Adrenal gland (tissue), 19 donors: ENCODE results near the gene RNF126. TPM values are rescaled to one million over a fixed set of nuclear protein-coding genes. Genes with fewer than 3 reads are reported as not detected.

Experiments used
- DNase-seq, 7 donors: peaks; one replicate each; pipeline ENCODE4 v3.0.0-alpha.2; 2019 to 2020
- H3K27ac ChIP-seq, 5 donors: fragments of 200-600 bp; sonication (generic) in 4 of 5; 1 replicate in 3 of 5; 2 replicates in 2 of 5; pipeline versions ENCODE4 v1.5.1 to v1.8.0; 2016 to 2020; ENCODE audit warnings: mild to moderate bottlenecking in 1 of 5
- H3K27me3 ChIP-seq: fragments of 200-600 bp; 2 replicates; pipeline ENCODE4 v1.8.0; 2021
- H3K36me3 ChIP-seq, 2 donors: fragments of 200-600 bp; replicated peaks in 1 of 2; 1 replicate in 1 of 2; 2 replicates in 1 of 2; pipeline versions ENCODE4 v1.5.1 to v1.8.0; 2018 to 2022
- H3K4me1 ChIP-seq, 2 donors: fragments of 200-600 bp; replicated peaks in 1 of 2; 1 replicate in 1 of 2; 2 replicates in 1 of 2; pipeline versions ENCODE4 v1.5.1 to v1.8.0; 2018 to 2021
- H3K4me3 ChIP-seq, 4 donors: fragments of 200-600 bp; sonication (generic) in 3 of 4; one replicate each; pipeline ENCODE4 v1.5.1; 2016 to 2018
- H3K9me3 ChIP-seq, 3 donors: fragments of 200-600 bp; sonication (generic) in 1 of 3; replicated peaks in 1 of 3; 1 replicate in 2 of 3; 2 replicates in 1 of 3; pipeline versions ENCODE4 v1.5.1 to v1.8.0; 2016 to 2021
- CTCF ChIP-seq, 6 experiments: fragments of 450-650 bp in 4 of 6; fragments of 200-600 bp in 2 of 6; sonication (generic) in 1 of 6; IDR thresholded peaks; 1 replicate in 5 of 6; 2 replicates in 1 of 6; pipeline versions ENCODE4 v1.5.1 to v1.8.0; 2016 to 2021; ENCODE audit warnings: antibody characterized with exemption in 6 of 6, mild to moderate bottlenecking in 2 of 6, moderate library complexity in 1 of 6
- POLR2A ChIP-seq, 2 donors: fragments of 450-650 bp; IDR thresholded peaks; one replicate each; pipeline ENCODE4 v1.6.1; 2017; ENCODE audit warnings: antibody characterized with exemption in 2 of 2, mild to moderate bottlenecking in 2 of 2, moderate library complexity in 1 of 2
- WGBS, 4 donors: extraction: QIAGEN DNeasy Blood & Tissue Kit in 2 of 4; methylation state at CpG; one replicate each; pipeline versions ENCODE4 v1.1.5 to v1.1.7; 2013 to 2017; 5-methylcytosine and 5-hydroxymethylcytosine counted together
- intact Hi-C, 2 donors: fragments of 100-400 bp; cut with DNase I; formaldehyde crosslinking; loops; one replicate each; pipeline versions ENCODE4 v1.14.1 to v1.15.0; 2022 to 2023
- long read RNA-seq, 10 donors: library from polyadenylated mRNA in 3 of 10; unstranded in 2 of 10; stranded (forward) in 1 of 10; transcript quantifications; one replicate each; pipeline ENCODE4 v2.0.0 and lab custom pipeline, GENCODE V29; 2021 to 2026
- polyA plus RNA-seq, 3 donors: library from polyadenylated mRNA; stranded (reverse); fragments of 200-250 nt in 2 of 3; fragments of 350-450 nt in 1 of 3; fragmentation: Illumina TruSeq in 1 of 3; extraction: RNeasy Lipid Tissue Mini Kit (QIAGEN cat#74804) in 1 of 3; gene quantifications; one replicate each; pipeline ENCODE4 v1.2.3, GENCODE V29; 2013 to 2014
- total RNA-seq, 9 donors: library from RNA; depleted of rRNA in 4 of 9; stranded (reverse); fragments of >200 nt in 4 of 9; fragments of 120-200 nt in 1 of 9; fragmentation: NEBNext Ultra II Directional in 1 of 9; extraction: Animal tissue kit (Norgen Biotek cat#: 25700) in 1 of 9; gene quantifications; one replicate each; pipeline versions ENCODE4 v1.1.0 to v1.2.4, GENCODE V29; 2013 to 2023
- donor health status: healthy with polysubstance abuse.
- donor health status: Bipolar disorder and iron deficiency.
- donor health status: DM: yes; HTN: yes; CAD: no.
- donor health status: DM: no; HTN: no; CAD: no.
- donor health status: DM: no; HTN: no; CAD: no.
- donor health status: DM: yes; HTN: yes; CAD: no.

The RNF126 gene
- total RNA-seq = 10 to 100 TPM; 18.2 to 76.4 (median 35.8) TPM
- polyA plus RNA-seq = 10 to 100 TPM in 2 of 3 donors, 1 to 10 TPM in 1; 9.3 to 53.5 (median 51.6) TPM
- long read RNA-seq, donor 1, transcript RNF126-201 (9 exons, 1,694 nt) = major isoform, 14 of 18 reads
- long read RNA-seq, donor 1, partial matches to known transcripts = 0 of 18 reads
- long read RNA-seq, donor 1, other reads (novel, unspliced or antisense) = 0 of 18 reads
- long read RNA-seq, donor 2, transcript RNF126-201 (9 exons, 1,694 nt) = major isoform, 9 of 10 reads
- long read RNA-seq, donor 2, partial matches to known transcripts = 0 of 10 reads
- long read RNA-seq, donor 2, other reads (novel, unspliced or antisense) = 0 of 10 reads
- long read RNA-seq, donor 3, transcript RNF126-201 (9 exons, 1,694 nt) = major isoform, 9 of 11 reads
- long read RNA-seq, donor 3, partial matches to known transcripts = 0 of 11 reads
- long read RNA-seq, donor 3, other reads (novel, unspliced or antisense) = 0 of 11 reads
- long read RNA-seq, donor 4, partial matches to known transcripts = 0 of 7 reads
- long read RNA-seq, donor 4, other reads (novel, unspliced or antisense) = 3 of 7 reads
- long read RNA-seq, donor 5, transcript RNF126-203 (9 exons, 963 nt) = minor isoform, 5 of 99 reads
- long read RNA-seq, donor 5, transcript RNF126-201 (9 exons, 1,694 nt) = major isoform, 71 of 99 reads
- long read RNA-seq, donor 5, partial matches to known transcripts = 4 of 99 reads
- long read RNA-seq, donor 5, other reads (novel, unspliced or antisense) = 15 of 99 reads
- long read RNA-seq, donor 6, partial matches to known transcripts = 2 of 6 reads
- long read RNA-seq, donor 6, other reads (novel, unspliced or antisense) = 0 of 6 reads
- long read RNA-seq, donor 7, transcript RNF126-201 (9 exons, 1,694 nt) = major isoform, 12 of 13 reads
- long read RNA-seq, donor 7, partial matches to known transcripts = 0 of 13 reads
- long read RNA-seq, donor 7, other reads (novel, unspliced or antisense) = 0 of 13 reads
- long read RNA-seq, donor 8, transcript RNF126-201 (9 exons, 1,694 nt) = major isoform, 20 of 23 reads
- long read RNA-seq, donor 8, partial matches to known transcripts = 0 of 23 reads
- long read RNA-seq, donor 8, other reads (novel, unspliced or antisense) = 0 of 23 reads
- long read RNA-seq, donor 9, transcript RNF126-201 (9 exons, 1,694 nt) = major isoform, 5 of 7 reads
- long read RNA-seq, donor 9, partial matches to known transcripts = 0 of 7 reads
- long read RNA-seq, donor 9, other reads (novel, unspliced or antisense) = 0 of 7 reads
- long read RNA-seq, donor 10, transcript RNF126-201 (9 exons, 1,694 nt) = major isoform, 18 of 19 reads
- long read RNA-seq, donor 10, partial matches to known transcripts = 0 of 19 reads
- long read RNA-seq, donor 10, other reads (novel, unspliced or antisense) = 0 of 19 reads

- H3K4me1 ChIP-seq = peaks cover 33 to 59% of the 10 kb centered on the region in 2 donors
- peak within 1 kb of the TSS; percentile 96 to 98 (median 97) for H3K27ac ChIP-seq
- TF ChIP-seq CTCF (IDR thresholded peaks at IDR 0.05) (peak in 1 of 6 experiments; percentile 3), POLR2A (IDR thresholded peaks at IDR 0.05) (peak; percentile 61 to 80)
- peak within 1 kb of the TSS; percentile 26 to 94 (median 83) for H3K4me3 ChIP-seq
- intact Hi-C loops = no loop called here
- 1 to 3% (median 1%) methylated on average over 13 to 97 of the region's 97 CpGs for WGBS, 4 donors
- DNase-seq = peak; percentile 88 to 98 (median 95)
- H3K36me3 ChIP-seq = no peaks in the 10 kb centered on the region
- no peaks in the 10 kb centered on the region for H3K27me3 ChIP-seq
- no peaks in the 10 kb centered on the region for H3K9me3 ChIP-seq
These were observed at the start of gene RNF126 for GRCh38 chr19:662962-663681. TSS of gene RNF126 (minus strand) at chr19:663214. CDS start at chr19:663121, 93 bp downstream.

- H3K27me3 ChIP-seq = no peaks in the 10 kb centered on the region
- WGBS, 4 donors = 71 to 87% (median 78%) methylated on average over 8 of the region's 8 CpGs
- H3K27ac ChIP-seq = peak overlapping the region in 2 of 5 donors; percentile 55 to 80
- no peaks in the 10 kb centered on the region for H3K36me3 ChIP-seq
- H3K9me3 ChIP-seq = no peaks in the 10 kb centered on the region
- no peak for TF ChIP-seq CTCF (IDR thresholded peaks at IDR 0.05)
- no peak for TF ChIP-seq POLR2A (IDR thresholded peaks at IDR 0.05)
- peaks cover 0 to 4% of the 10 kb centered on the region in 2 donors for H3K4me1 ChIP-seq
- no peak overlapping the region for H3K4me3 ChIP-seq
- intact Hi-C loops = no loop called here
- no peak for DNase-seq
These were observed 48.2 kb upstream of the RNF126 start for GRCh38 chr19:711254-711653.

DNA sequence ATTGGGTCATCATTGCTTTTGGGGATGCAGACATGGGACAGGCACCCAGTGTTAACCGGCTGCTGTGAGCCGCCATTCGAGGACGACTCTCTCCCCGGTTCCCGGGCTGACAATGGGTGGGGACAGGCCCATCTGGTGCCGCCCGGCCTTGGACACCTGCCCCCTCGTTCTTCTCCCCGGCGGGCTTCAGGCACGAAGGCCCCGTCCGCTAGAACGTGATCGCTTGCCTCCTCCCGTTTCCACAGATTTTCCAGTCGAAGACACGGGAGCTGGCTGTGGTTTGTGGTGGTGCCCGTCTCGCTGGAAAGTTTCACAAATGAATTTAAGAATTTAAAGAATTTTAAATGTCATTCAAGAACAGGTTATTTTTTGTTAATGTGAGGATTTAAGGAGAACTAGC is 47.8 kb upstream of the RNF126 start:
- 58 to 82% (median 72%) methylated on average over 19 to 21 of the region's 21 CpGs for WGBS, 4 donors
- peaks cover 0 to 4% of the 10 kb centered on the region in 2 donors for H3K4me1 ChIP-seq
- DNase-seq = no peak
- H3K27ac ChIP-seq = peak overlapping the region in 2 of 5 donors; percentile 80 to 85
- no peaks in the 10 kb centered on the region for H3K36me3 ChIP-seq
- TF ChIP-seq CTCF (IDR thresholded peaks at IDR 0.05) (no peak), POLR2A (IDR thresholded peaks at IDR 0.05) (no peak)
- peak overlapping the region in 1 of 4 donors; percentile 87 for H3K4me3 ChIP-seq
- intact Hi-C loops = no loop called here
- H3K9me3 ChIP-seq = no peaks in the 10 kb centered on the region
- H3K27me3 ChIP-seq = no peaks in the 10 kb centered on the region
